WTC11 (cell line): ENCODE results near the gene YARS1. TPM values are rescaled to one million over a fixed set of nuclear protein-coding genes. Genes with fewer than 3 reads are reported as not detected.

Experiments used
- ARID4B ChIP-seq: sonication (generic); formaldehyde crosslinking; IDR thresholded peaks from 2 replicates; pipeline ENCODE4 v1.8.0; 2023; ENCODE audit warnings: missing genetic modification reagents, mild to moderate bottlenecking, borderline replicate concordance
- ATF1 ChIP-seq: sonication (generic); formaldehyde crosslinking; IDR thresholded peaks from 2 replicates; pipeline ENCODE4 v1.8.1; 2023; ENCODE audit warnings: mild to moderate bottlenecking, moderate library complexity, missing genetic modification reagents
- ATF6 ChIP-seq: sonication (generic); formaldehyde crosslinking; IDR thresholded peaks from 2 replicates; pipeline ENCODE4 v1.8.1; 2023; ENCODE audit warnings: mild to moderate bottlenecking, missing genetic modification reagents
- CDX4 ChIP-seq: fragments of 250-450 bp; sonication (Bioruptor Pico); IDR thresholded peaks from 2 replicates; pipeline ENCODE4 v1.9.0; 2021; ENCODE audit warnings: moderate library complexity, mild to moderate bottlenecking, inconsistent platforms, borderline replicate concordance
- EMX1 ChIP-seq: fragments of 250-450 bp; sonication (Bioruptor Pico); IDR thresholded peaks from 2 replicates; pipeline ENCODE4 v1.8.0; 2021; ENCODE audit warnings: mild to moderate bottlenecking
- ETV6 ChIP-seq: sonication (generic); formaldehyde crosslinking; IDR thresholded peaks from 2 replicates; pipeline ENCODE4 v1.8.1; 2022; ENCODE audit warnings: mild to moderate bottlenecking, missing genetic modification reagents
- FOXP4 ChIP-seq: sonication (generic); formaldehyde crosslinking; IDR thresholded peaks from 2 replicates; pipeline ENCODE4 v1.8.0; 2022; ENCODE audit warnings: mild to moderate bottlenecking, missing genetic modification reagents
- GTF2I ChIP-seq: fragments of 250-450 bp; sonication (Bioruptor Pico); conservative IDR thresholded peaks from 2 replicates; pipeline ENCODE4 v1.4.0; 2021; ENCODE audit warnings: mild to moderate bottlenecking
- MXD4 ChIP-seq: fragments of 250-450 bp; sonication (Bioruptor Pico); IDR thresholded peaks from 2 replicates; pipeline ENCODE4 v1.8.0; 2021; ENCODE audit warnings: mild to moderate bottlenecking, moderate library complexity, borderline replicate concordance
- NR2C2 ChIP-seq: sonication (generic); formaldehyde crosslinking; IDR thresholded peaks from 2 replicates; pipeline ENCODE4 v1.8.0; 2022; ENCODE audit warnings: mild to moderate bottlenecking, missing genetic modification reagents
- NR3C1 ChIP-seq: sonication (generic); formaldehyde crosslinking; conservative IDR thresholded peaks from 2 replicates; pipeline ENCODE4 v1.8.1; 2023; ENCODE audit warnings: low read depth, mild to moderate bottlenecking, missing genetic modification reagents
- OVOL2 ChIP-seq: fragments of 250-450 bp; sonication (Bioruptor Pico); IDR thresholded peaks from 2 replicates; pipeline ENCODE4 v1.9.0; 2021; ENCODE audit warnings: mild to moderate bottlenecking, borderline replicate concordance
- SMAD3 ChIP-seq: sonication (generic); formaldehyde crosslinking; IDR thresholded peaks from 2 replicates; pipeline ENCODE4 v1.8.0; 2022; ENCODE audit warnings: missing genetic modification reagents, mild to moderate bottlenecking, borderline replicate concordance
- SOX15 ChIP-seq: fragments of 250-450 bp; sonication (Bioruptor Pico); IDR thresholded peaks from 2 replicates; pipeline ENCODE4 v1.9.0; 2021; ENCODE audit warnings: mild to moderate bottlenecking
- TEAD4 ChIP-seq: sonication (generic); formaldehyde crosslinking; IDR thresholded peaks from 2 replicates; pipeline ENCODE4 v1.8.0; 2022; ENCODE audit warnings: mild to moderate bottlenecking, missing genetic modification reagents
- ZNF219 ChIP-seq: sonication (generic); formaldehyde crosslinking; IDR thresholded peaks from 2 replicates; pipeline ENCODE4 v1.8.0; 2023; ENCODE audit warnings: missing genetic modification reagents, mild to moderate bottlenecking, borderline replicate concordance
- ZNF263 ChIP-seq: sonication (generic); formaldehyde crosslinking; IDR thresholded peaks from 2 replicates; pipeline ENCODE4 v1.8.1; 2022; ENCODE audit warnings: low read depth, mild to moderate bottlenecking, moderate library complexity, missing genetic modification reagents
- total RNA-seq: library from RNA; stranded (reverse); gene quantifications from 3 replicates; pipeline ENCODE4 v1.2.3, GENCODE V29; 2021
- TF ChIP-seq, protein P1 (sequence below): sonication (generic); formaldehyde crosslinking; IDR thresholded peaks from 2 replicates; pipeline ENCODE4 v1.8.0; 2023; ENCODE audit warnings: mild to moderate bottlenecking, missing genetic modification reagents
- TF ChIP-seq, protein P2 (sequence below): sonication (generic); formaldehyde crosslinking; IDR thresholded peaks from 2 replicates; pipeline ENCODE4 v1.8.1; 2022; ENCODE audit warnings: mild to moderate bottlenecking, missing genetic modification reagents, moderate library complexity, borderline replicate concordance
- TF ChIP-seq, protein P3 (sequence below): sonication (generic); formaldehyde crosslinking; IDR thresholded peaks from 2 replicates; pipeline ENCODE4 v1.8.1; 2022; ENCODE audit warnings: mild to moderate bottlenecking, moderate library complexity, missing genetic modification reagents
- TF ChIP-seq, protein P4 (sequence below): fragments of 250-450 bp; sonication (Bioruptor Pico); IDR thresholded peaks from 2 replicates; pipeline ENCODE4 v2.1.2; 2022; ENCODE audit warnings: mild to moderate bottlenecking, moderate library complexity
- TF ChIP-seq, protein P5 (sequence below): sonication (generic); formaldehyde crosslinking; IDR thresholded peaks from 2 replicates; pipeline ENCODE4 v1.8.0; 2022; ENCODE audit warnings: mild to moderate bottlenecking, missing genetic modification reagents

Gene YARS1
- total RNA-seq, 1 experiment from 2014 or later: 197 TPM

DNA sequence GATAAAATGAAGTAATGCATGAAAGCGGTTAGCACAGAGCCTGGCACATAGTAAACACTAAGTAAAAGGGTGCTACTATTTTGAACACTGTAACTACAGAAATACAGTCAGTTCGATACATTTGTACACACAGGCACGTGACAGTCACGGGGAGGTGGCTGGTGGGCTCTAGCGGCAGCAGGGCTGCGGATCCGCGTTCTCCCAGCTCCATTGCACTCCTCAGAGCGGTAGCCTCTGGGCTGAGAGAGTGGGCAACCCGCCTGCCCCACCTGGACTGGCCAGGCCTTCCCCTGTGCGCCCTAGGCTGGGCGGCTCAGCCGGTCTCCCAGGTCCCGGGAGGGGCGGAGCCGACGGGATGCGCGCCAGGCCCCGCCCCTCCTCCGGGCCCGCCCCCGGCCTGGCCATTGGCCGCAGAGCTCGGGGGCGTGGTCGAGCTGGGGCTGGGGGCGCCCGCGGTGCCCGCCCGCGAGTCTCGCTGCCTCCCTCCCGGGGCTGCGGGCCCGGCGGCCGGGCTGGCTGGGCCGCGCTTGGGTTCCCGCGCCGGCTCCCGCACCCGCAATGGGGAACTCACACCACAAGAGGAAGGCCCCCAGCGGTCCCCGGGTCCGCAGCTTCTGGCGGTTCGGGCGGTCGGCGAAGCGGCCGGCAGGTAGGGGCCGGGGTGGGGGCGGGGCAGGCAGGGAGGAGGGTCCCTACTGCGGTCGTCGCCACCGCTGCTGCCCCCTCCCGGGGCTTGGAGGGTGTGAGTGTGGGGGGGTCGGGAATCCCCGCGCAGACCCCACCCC, 63.4 kb downstream of the YARS1 start (continued):
- TF ChIP-seq, protein P1, sequence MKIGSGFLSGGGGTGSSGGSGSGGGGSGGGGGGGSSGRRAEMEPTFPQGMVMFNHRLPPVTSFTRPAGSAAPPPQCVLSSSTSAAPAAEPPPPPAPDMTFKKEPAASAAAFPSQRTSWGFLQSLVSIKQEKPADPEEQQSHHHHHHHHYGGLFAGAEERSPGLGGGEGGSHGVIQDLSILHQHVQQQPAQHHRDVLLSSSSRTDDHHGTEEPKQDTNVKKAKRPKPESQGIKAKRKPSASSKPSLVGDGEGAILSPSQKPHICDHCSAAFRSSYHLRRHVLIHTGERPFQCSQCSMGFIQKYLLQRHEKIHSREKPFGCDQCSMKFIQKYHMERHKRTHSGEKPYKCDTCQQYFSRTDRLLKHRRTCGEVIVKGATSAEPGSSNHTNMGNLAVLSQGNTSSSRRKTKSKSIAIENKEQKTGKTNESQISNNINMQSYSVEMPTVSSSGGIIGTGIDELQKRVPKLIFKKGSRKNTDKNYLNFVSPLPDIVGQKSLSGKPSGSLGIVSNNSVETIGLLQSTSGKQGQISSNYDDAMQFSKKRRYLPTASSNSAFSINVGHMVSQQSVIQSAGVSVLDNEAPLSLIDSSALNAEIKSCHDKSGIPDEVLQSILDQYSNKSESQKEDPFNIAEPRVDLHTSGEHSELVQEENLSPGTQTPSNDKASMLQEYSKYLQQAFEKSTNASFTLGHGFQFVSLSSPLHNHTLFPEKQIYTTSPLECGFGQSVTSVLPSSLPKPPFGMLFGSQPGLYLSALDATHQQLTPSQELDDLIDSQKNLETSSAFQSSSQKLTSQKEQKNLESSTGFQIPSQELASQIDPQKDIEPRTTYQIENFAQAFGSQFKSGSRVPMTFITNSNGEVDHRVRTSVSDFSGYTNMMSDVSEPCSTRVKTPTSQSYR (CRISPR knock-in tag): no peak
- TF ChIP-seq ATF1 (CRISPR knock-in tag): no peak
- TF ChIP-seq, protein P2, sequence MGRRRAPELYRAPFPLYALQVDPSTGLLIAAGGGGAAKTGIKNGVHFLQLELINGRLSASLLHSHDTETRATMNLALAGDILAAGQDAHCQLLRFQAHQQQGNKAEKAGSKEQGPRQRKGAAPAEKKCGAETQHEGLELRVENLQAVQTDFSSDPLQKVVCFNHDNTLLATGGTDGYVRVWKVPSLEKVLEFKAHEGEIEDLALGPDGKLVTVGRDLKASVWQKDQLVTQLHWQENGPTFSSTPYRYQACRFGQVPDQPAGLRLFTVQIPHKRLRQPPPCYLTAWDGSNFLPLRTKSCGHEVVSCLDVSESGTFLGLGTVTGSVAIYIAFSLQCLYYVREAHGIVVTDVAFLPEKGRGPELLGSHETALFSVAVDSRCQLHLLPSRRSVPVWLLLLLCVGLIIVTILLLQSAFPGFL (CRISPR knock-in tag): no peak
- peak; percentile 71; the same call in 1 of the 2 replicates for TF ChIP-seq ARID4B
- no peak for TF ChIP-seq ATF6 (CRISPR knock-in tag)
- TF ChIP-seq NR3C1: no peak
- TF ChIP-seq FOXP4 (CRISPR knock-in tag): no peak
- no peak for TF ChIP-seq ETV6 (CRISPR knock-in tag)
- TF ChIP-seq CDX4 (CRISPR knock-in tag): no peak
- TF ChIP-seq, protein P3, sequence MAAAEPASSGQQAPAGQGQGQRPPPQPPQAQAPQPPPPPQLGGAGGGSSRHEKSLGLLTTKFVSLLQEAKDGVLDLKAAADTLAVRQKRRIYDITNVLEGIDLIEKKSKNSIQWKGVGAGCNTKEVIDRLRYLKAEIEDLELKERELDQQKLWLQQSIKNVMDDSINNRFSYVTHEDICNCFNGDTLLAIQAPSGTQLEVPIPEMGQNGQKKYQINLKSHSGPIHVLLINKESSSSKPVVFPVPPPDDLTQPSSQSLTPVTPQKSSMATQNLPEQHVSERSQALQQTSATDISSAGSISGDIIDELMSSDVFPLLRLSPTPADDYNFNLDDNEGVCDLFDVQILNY: 0 out of 2 replicates have a peak, but pooled peaks have one; percentile 52
- no peak for TF ChIP-seq EMX1 (CRISPR knock-in tag)
- TF ChIP-seq MXD4 (CRISPR knock-in tag): no peak
- no peak for TF ChIP-seq OVOL2
- TF ChIP-seq SOX15 (CRISPR knock-in tag): no peak
- TF ChIP-seq TEAD4 (CRISPR knock-in tag): no peak
- no peak for TF ChIP-seq ZNF263 (CRISPR knock-in tag)
- TF ChIP-seq, protein P4, sequence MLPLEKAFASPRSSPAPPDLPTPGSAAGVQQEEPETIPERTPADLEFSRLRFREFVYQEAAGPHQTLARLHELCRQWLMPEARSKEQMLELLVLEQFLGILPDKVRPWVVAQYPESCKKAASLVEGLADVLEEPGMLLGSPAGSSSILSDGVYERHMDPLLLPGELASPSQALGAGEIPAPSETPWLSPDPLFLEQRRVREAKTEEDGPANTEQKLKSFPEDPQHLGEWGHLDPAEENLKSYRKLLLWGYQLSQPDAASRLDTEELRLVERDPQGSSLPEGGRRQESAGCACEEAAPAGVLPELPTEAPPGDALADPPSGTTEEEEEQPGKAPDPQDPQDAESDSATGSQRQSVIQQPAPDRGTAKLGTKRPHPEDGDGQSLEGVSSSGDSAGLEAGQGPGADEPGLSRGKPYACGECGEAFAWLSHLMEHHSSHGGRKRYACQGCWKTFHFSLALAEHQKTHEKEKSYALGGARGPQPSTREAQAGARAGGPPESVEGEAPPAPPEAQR (CRISPR knock-in tag): no peak
- TF ChIP-seq GTF2I (CRISPR knock-in tag): no peak
- no peak for TF ChIP-seq ZNF219 (CRISPR knock-in tag)
- TF ChIP-seq NR2C2 (CRISPR knock-in tag): no peak
- no peak for TF ChIP-seq SMAD3 (CRISPR knock-in tag)
- TF ChIP-seq, protein P5, sequence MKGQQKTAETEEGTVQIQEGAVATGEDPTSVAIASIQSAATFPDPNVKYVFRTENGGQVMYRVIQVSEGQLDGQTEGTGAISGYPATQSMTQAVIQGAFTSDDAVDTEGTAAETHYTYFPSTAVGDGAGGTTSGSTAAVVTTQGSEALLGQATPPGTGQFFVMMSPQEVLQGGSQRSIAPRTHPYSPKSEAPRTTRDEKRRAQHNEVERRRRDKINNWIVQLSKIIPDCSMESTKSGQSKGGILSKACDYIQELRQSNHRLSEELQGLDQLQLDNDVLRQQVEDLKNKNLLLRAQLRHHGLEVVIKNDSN (CRISPR knock-in tag): peak; percentile 39; the same call in 1 of the 2 replicates
